Testis (tissue), 3 donors: ENCODE results near the gene NFKBIE. TPM values are rescaled to one million over a fixed set of nuclear protein-coding genes. Genes with fewer than 3 reads are reported as not detected.

Experiments used
- DNase-seq: peaks from one replicate; pipeline ENCODE4 v3.0.0-alpha.2; 2019
- H3K27ac ChIP-seq, 2 donors: fragments of 200-600 bp; sonication (generic); one replicate each; pipeline ENCODE4 v1.5.1; 2019
- H3K27me3 ChIP-seq: fragments of 200-600 bp; sonication (generic); one replicate; pipeline ENCODE4 v1.5.1; 2019
- H3K36me3 ChIP-seq: fragments of 200-600 bp; sonication (generic); one replicate; pipeline ENCODE4 v1.5.1; 2017; ENCODE audit warnings: low read depth; ENCODE audit errors: missing control alignments
- H3K4me1 ChIP-seq: fragments of 200-600 bp; sonication (generic); one replicate; pipeline ENCODE4 v1.5.1; 2019
- H3K4me3 ChIP-seq, 2 donors: fragments of 200-600 bp; sonication (generic); one replicate each; pipeline ENCODE4 v1.5.1; 2017 to 2019
- H3K9me3 ChIP-seq: fragments of 200-600 bp; sonication (generic); one replicate; pipeline ENCODE4 v1.5.1; 2017
- POLR2A ChIP-seq: fragments of 450-650 bp; IDR thresholded peaks from one replicate; pipeline ENCODE4 v1.6.1; 2017; ENCODE audit warnings: antibody characterized with exemption, mild to moderate bottlenecking, moderate library complexity
- WGBS, 2 donors: methylation state at CpG; one replicate each; pipeline ENCODE4 v1.1.5; 2018; 5-methylcytosine and 5-hydroxymethylcytosine counted together
- intact Hi-C: fragments of 100-400 bp; cut with DNase I; formaldehyde crosslinking; loops from one replicate; pipeline ENCODE4 v1.15.1; 2023; ENCODE audit warnings: low total_unique reads
- polyA plus RNA-seq: library from polyadenylated mRNA; stranded (reverse); fragments of 350-450 nt; fragmentation: Illumina TruSeq; extraction: RNeasy Lipid Tissue Mini Kit (QIAGEN cat#74804); gene quantifications from one replicate; pipeline ENCODE4 v1.2.3, GENCODE V29; 2014; ENCODE audit warnings: low read depth, low replicate concordance; ENCODE audit not compliant: insufficient read depth
- total RNA-seq, 2 donors: library from RNA; depleted of rRNA; stranded (reverse); fragments of >200 nt; gene quantifications; one replicate each; pipeline ENCODE4 v1.2.3, GENCODE V29; 2016
- TF ChIP-seq, protein P1 (sequence below), 3 experiments: fragments of 450-650 bp in 2 of 3; fragments of 200-600 bp in 1 of 3; sonication (generic) in 1 of 3; IDR thresholded peaks; one replicate each; pipeline ENCODE4 v1.5.1; 2016 to 2019; ENCODE audit warnings: antibody characterized with exemption in 3 of 3, mild to moderate bottlenecking in 2 of 3, moderate library complexity in 1 of 3

The NFKBIE gene
- total and polyA plus RNA-seq, 3 donors from 2014 or later: 13.1 to 29.2 (median 18.3) TPM

DNA sequence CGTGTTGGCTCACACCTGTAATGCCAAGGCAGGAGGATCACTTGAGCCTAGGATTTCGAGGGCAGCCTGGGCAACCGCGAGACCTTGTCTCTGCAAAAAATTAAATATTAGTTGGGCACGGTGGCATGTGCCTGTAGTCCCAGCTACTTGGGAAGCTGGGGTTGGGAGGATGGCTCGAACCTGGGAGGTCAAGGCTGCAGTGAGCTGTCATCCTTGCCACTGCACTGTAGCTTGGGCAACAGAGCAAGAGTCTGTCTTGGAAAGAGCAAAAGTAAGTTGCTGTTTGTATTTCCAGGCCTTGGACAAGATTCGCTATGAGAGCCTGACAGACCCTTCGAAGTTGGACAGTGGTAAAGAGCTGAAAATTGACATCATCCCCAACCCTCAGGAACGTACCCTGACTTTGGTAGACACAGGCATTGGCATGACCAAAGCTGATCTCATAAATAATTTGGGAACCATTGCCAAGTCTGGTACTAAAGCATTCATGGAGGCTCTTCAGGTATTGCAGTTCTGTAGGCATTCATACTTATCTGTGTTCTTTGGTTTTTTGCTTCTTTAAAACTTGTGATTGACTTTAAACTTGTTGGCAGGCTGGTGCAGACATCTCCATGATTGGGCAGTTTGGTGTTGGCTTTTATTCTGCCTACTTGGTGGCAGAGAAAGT is 16.1 kb downstream of the NFKBIE start:
- Histone ChIP-seq H3K27ac (peak overlapping the region in 1 of 2 donors; percentile 100), H3K27me3 (no peaks in the 10 kb centered on the region), H3K4me3 (no peak overlapping the region), H3K36me3 (no peaks in the 10 kb centered on the region), H3K9me3 (no peaks in the 10 kb centered on the region), H3K4me1 (peaks cover 9% of the 10 kb centered on the region)
- 53 to 69% methylated on average over 9 of the region's 9 CpGs for WGBS, 2 donors
- DNase-seq: no peak
- intact Hi-C loops: no loop called here
- TF ChIP-seq POLR2A: no peak
- TF ChIP-seq, protein P1, sequence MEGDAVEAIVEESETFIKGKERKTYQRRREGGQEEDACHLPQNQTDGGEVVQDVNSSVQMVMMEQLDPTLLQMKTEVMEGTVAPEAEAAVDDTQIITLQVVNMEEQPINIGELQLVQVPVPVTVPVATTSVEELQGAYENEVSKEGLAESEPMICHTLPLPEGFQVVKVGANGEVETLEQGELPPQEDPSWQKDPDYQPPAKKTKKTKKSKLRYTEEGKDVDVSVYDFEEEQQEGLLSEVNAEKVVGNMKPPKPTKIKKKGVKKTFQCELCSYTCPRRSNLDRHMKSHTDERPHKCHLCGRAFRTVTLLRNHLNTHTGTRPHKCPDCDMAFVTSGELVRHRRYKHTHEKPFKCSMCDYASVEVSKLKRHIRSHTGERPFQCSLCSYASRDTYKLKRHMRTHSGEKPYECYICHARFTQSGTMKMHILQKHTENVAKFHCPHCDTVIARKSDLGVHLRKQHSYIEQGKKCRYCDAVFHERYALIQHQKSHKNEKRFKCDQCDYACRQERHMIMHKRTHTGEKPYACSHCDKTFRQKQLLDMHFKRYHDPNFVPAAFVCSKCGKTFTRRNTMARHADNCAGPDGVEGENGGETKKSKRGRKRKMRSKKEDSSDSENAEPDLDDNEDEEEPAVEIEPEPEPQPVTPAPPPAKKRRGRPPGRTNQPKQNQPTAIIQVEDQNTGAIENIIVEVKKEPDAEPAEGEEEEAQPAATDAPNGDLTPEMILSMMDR (IDR thresholded peaks at IDR 0.05): no peak

DNA sequence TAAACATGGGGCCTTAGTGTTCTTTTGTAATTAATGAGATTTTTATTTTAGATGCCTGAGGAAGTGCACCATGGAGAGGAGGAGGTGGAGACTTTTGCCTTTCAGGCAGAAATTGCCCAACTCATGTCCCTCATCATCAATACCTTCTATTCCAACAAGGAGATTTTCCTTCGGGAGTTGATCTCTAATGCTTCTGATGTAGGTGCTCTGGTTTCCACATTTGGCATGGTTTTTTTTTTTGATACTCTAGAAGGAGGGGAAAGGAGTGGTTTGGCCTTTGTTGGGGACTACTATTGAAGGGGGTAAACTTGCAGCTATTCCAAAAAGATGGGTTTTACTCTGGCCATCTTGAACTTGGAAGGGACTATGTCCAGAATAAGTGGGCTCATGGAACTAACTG is 16.8 kb downstream of the NFKBIE start:
- Histone ChIP-seq H3K36me3 (no peaks in the 10 kb centered on the region), H3K4me1 (peaks cover 9% of the 10 kb centered on the region), H3K27me3 (no peaks in the 10 kb centered on the region), H3K27ac (peak overlapping the region; percentile 100), H3K9me3 (no peaks in the 10 kb centered on the region), H3K4me3 (peak overlapping the region in 1 of 2 donors; percentile 100)
- 22 to 30% methylated on average over 1 of the region's 1 CpG for WGBS, 2 donors
- no peak for TF ChIP-seq POLR2A
- TF ChIP-seq, protein P1 (IDR thresholded peaks at IDR 0.05): no peak
- intact Hi-C loops: no loop called here
- DNase-seq: no peak

DNA sequence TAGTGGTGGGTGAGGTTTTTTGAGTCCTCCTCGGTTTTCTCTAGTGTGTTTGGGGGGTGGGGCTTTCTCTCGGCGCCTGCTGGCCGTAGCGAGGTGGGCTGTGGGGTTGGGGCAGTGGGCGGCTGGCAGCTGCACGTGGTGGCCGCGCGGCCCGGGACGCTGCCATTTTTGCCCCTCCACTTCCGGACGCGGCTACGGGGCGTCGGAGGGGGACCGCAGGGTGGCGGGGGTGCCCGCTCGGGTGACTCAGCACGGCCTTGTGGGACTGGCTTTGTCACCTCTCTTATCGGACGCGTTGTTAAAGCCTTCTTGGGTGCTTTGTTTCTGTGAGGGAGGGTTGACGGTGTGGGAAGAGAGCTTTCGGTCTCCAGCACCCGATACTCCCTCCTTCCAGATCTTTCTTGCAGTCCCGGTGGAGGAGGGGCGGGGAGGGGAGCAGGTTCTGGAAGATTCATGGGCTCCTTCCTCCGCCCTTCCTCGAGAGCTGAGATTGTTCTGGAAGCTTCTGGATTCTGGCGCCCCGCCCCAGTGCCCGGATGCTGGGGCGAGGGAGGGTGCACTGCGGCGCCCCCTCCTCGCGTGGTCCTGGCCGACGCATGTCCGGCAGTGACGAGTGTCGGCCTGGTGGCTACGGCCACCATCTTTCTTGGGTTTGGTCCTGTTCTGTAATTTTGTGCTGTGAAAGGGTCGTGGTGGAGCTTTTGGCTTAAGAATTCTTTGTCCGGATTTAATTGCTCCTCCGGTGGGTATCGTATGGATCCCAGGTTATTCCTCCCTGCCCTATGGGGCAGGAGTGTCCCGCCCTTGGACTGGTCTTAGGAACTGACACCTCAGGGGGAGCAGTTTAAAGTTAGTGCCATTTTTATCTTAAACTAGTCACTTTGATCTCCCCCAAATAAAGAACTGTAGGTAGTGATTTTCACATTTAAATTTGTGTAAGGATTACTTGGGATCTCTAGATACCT is 17.7 kb downstream of the NFKBIE start:
- no peaks in the 10 kb centered on the region for H3K36me3 ChIP-seq
- H3K9me3 ChIP-seq: no peaks in the 10 kb centered on the region
- no peaks in the 10 kb centered on the region for H3K27me3 ChIP-seq
- DNase-seq: peak; percentile 78
- intact Hi-C loops: no loop called here
- H3K4me3 ChIP-seq: peak overlapping the region; percentile 100
- TF ChIP-seq POLR2A: no peak
- TF ChIP-seq, protein P1 (IDR thresholded peaks at IDR 0.05): peak in 1 of 3 experiments; percentile 1
- H3K27ac ChIP-seq: peak overlapping the region; percentile 100
- 0 to 1% methylated on average over 19 to 52 of the region's 52 CpGs for WGBS, 2 donors
- peaks cover 9% of the 10 kb centered on the region for H3K4me1 ChIP-seq

DNA sequence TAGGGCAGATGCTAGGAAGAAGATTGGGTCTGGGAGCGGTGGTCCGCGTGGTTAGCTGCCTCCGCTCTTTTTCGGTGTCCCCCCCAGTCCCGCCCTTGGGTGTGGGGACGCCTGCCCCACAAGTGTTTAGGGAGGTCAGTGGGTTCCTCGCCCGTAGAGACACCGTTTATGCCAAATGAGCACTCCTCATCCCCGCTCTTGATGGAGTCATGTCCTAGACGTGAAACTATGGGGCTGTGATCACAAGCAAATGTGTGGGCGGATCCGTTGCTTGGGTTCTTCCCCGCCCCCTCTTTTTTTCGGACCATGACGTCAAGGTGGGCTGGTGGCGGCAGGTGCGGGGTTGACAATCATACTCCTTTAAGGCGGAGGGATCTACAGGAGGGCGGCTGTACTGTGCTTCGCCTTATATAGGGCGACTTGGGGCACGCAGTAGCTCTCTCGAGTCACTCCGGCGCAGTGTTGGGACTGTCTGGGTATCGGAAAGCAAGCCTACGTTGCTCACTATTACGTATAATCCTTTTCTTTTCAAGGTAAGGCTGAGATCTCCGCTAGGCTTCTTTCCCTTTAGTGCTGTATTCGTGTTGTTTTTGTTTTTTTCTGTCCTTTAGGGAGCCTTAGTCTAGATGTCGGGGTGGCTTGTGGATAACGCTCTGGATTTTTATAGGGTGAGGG is 18.6 kb downstream of the NFKBIE start, which contains the start of gene HSP90AB1:
HSP90AB1 (plus strand) TSS at position 439 of the 675 bp plus-strand sequence. CDS start 1,529 bp downstream, outside the sequence.
- Histone ChIP-seq H3K36me3 (no peaks in the 10 kb centered on the region), H3K27me3 (no peaks in the 10 kb centered on the region), H3K27ac (peak within 1 kb of the TSS; percentile 100), H3K4me1 (peaks cover 9% of the 10 kb centered on the region), H3K4me3 (peak within 1 kb of the TSS; percentile 100), H3K9me3 (no peaks in the 10 kb centered on the region)
- intact Hi-C loops: no loop called here
- peak; percentile 98 for DNase-seq
- WGBS, 2 donors: 0 to 1% methylated on average over 32 to 33 of the region's 34 CpGs
- TF ChIP-seq, protein P1 (IDR thresholded peaks at IDR 0.05): peak in 2 of 3 experiments; percentile 16 to 27
- peak; percentile 75 for TF ChIP-seq POLR2A
